Stimulated activated CD8-positive, alpha-beta memory T cell treated with anti-CD3 and anti-CD28 coated beads, Interleukin-15, amount 100 ng/mL, for 48 hours (primary cell): Measurements from ENCODE around the gene PLCH2.

Experiments used
- DNase-seq, 2 donors: peaks; one replicate each; pipeline ENCODE4 v3.0.0-alpha.2; 2020; ENCODE audit warnings: low read depth in 2 of 2

PLCH2 gene

GRCh38 chr1:2460203-2460602, 15.9 kb upstream of the PLCH2 start:
- DNase-seq = no peak

GRCh38 chr1:2460996-2461751, 14.9 kb upstream of the PLCH2 start:
- DNase-seq = no peak

- no peak for DNase-seq
Measured at GRCh38 chr1:2462819-2463218, 13.3 kb upstream of the PLCH2 start.

DNA sequence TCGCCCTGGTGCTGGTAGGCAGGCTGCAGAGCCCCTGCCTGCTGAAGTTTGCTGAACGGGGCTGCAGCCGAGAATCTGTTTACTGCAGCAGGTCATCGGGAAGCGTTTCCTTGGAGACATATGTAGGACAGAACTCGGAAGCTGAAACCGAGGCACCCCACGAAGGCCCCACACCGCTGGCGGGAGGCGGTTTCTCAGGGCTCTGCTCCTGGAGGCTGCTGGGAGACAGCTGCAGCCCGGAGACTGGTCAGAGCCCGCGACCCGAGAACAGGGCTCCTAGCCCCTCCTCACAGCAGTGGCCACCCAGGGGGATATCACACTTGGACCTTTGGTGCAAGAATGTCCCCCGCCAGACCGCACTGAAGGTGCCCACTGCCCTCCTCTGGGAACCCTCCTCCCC, 12.7 kb upstream of the PLCH2 start:
- no peak for DNase-seq

GRCh38 chr1:2465371-2466269, 10.5 kb upstream of the PLCH2 start:
- DNase-seq = no peak

- no peak for DNase-seq
Measured at GRCh38 chr1:2466270-2466665, 9.8 kb upstream of the PLCH2 start.

DNA sequence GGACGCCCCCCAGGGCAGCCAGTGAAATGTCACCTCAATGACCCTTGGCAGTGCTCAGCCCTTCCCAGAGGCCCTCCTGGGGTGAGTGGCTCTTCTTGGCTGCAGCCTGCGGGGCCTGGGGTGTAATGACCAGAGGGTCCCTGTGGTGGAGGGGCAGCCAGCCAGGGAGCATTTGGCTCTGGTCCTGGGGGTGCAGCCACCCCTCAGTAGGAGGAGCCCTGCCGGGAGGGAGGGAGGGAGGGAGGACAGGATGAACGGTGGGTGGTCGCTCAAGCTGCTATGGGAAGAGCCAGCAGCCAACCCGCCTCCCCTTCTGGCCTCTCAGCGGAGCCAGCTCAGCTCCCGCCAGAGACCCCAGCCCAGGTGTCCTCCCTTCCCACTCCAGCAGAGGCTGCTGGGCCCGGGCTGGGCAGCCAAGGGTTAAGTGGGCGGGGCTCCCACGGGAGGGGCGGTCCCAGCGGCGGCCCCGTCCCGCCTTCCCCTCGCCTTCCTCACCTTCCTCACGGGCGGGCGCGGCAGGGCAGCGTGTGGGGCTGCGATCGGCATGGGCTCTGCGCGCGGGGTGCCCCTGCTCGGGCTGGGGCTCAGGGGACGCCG, 9.0 kb upstream of the PLCH2 start:
- DNase-seq = peak; percentile 7 to 21

- DNase-seq = no peak
Measured at GRCh38 chr1:2468041-2468472, 8.0 kb upstream of the PLCH2 start.

DNA sequence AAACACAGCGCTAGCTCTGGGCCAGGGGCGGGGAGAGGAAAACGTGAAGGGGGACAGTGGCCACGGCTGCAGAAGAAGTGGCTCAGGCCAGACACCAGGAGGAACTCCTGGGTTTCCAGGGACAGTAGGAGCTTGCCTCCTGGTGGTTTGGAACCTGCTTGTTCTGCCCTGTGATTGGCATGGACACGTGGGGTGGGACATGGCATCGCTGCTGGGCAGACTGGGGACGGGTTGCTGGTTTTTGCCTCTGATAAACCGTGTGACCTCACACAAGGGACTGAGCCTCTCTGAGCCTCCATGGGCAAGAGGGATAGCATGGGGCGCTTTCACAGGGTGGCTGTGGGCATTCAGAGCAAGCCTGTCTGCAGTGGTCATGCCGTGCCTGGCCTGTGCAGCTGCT, 7.5 kb upstream of the PLCH2 start:
- no peak for DNase-seq

DNA sequence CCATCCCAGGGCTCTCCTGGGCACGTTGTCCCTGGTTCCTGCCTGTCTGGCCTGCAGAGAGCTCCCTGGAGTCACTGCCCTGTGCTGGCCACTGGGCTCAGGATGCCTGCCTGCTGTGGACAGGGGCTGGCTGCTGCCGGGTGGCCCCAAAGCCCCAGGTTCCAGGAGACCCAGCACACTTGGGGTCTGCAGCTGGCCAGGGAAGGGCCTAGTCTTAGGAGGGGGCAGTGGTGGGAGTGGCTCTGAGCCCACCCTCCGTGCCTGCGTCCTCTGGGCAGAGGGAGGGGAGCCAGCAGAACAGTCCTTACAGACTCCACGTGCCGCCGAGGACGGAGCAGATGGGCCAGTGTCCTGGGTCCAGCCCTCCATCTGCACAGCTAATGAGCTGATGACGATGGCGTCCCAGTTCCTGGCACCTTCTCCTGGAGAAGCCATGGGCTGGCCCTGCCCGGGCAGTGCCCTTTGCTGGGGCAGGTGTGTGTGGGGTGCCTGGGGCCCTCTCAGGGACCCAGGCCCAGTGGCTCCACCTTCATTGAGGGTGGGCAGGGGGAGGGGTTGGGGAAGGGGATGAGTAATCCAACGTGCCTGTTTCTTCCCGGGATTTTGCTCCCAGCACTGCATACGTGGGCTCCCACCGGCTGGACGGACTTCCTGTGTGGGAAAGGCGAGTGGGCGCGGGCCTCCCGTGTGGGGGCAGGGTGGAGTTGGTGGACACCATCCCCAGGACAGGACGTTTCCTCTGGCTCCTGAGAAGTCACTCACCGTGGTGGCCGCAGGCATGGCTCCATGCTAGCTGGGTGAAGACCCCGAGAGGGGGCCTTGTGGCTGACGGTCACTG, 6.8 kb upstream of the PLCH2 start:
- DNase-seq = no peak

GRCh38 chr1:2470290-2471158, 5.6 kb upstream of the PLCH2 start:
- no peak for DNase-seq

DNA sequence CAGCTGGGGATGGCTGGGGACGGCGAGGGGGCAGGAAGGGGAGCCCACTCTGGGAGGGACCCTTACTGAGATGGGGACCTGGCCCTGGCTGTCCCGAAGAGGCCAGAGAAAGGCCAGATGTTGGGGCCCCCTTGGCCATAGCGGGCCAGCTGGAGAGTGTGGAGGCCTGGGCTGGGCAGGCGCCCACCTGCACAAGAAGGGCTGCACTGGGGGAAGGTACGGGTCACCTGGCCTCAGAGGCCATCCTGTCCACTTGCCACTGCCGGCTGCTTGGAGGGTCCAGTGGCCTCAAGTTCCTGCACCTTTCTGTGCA, 5.0 kb upstream of the PLCH2 start:
- no peak for DNase-seq

DNA sequence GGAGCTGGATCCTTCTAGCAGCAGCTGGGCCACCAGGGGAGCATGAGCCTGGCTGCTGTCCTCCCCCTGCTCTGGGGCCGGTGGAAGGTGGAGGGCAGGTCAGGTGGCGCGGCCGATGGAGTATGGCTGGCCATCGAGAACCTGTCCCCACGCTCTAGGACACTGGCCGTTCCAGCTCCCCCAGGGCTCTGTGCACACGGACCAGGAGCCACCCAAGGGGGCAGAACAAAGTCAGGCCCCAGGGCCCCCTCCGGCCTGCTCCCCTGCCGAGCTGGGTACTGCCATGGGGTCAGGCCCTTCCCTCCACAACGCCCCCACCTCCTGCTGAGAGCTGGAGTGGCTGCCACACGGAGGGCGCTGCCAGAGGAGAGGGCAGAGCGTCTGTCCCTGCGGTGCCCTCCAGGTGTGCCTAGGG, 4.5 kb upstream of the PLCH2 start:
- DNase-seq = no peak

DNA sequence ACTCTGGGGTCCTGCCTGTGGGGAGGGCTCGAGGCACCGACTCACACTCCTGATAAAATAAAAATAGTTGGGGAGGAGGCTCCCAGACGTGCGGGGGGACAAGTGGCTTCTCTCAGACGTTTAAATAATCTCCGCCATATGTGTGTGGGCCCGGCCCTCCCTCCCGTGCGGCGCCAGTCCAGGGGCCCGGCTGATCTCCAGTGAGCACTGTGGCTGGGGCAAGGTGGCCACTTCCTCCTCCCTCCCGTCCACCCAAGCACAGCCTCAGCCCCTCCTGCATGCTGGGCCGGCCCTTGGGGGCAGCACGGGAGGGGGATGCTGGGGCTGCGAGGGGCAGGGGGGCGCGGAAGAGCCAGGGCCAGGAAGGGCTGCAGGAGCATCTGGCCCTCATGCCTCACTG, 4.0 kb upstream of the PLCH2 start:
- no peak for DNase-seq

DNA sequence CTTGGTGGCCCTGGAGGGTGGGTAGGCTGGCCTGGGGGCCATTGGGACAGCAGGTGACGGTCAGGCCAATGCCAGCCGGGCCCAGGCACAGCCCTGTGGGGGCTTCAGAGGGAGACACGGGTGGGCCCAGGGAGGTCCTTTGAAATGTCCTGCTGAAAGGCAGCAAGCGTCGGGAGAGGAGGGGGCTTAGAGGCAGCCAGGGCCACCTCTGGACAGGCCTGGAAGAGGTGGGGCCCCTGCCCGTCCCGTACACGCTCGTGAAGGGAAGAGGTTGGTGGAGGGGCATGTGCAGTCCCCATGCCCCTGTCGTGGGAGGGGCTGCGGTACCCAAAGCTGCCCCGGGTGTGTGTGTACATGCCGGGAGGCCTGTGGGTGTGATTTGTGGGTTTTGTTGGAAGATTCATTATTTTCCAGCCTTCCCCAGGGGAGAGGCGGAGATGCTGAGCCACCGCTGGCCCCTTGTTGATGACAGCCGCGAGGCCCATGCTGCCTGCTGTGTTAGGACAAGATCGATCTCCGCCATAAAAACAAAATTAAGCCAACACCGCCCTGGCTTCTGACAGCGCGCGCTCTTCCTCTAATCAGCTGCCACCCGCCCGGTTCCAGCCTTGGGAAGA, 3.4 kb upstream of the PLCH2 start:
- DNase-seq = no peak

DNA sequence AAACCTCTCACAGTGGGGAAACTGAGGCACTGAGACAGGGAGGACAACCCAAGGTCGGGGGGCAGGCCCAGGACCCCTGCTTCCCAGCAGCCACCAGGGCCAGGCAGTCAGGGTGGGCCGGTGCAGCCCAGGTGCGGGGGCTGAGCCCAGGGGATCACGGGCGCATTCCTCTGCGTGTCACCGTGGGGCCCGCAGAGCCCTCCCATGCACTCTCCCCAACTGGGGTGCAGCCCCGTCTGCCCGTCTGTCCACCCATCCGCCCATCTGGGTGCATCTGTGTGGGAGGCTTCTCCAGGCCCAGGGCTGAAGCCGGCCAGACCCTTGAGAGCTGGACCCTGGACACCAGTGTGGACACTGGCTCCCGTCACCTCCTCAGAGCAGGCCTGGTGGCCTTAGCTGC, 2.9 kb upstream of the PLCH2 start:
- DNase-seq = no peak

GRCh38 chr1:2474104-2474844, 1.8 kb upstream of the PLCH2 start:
- DNase-seq = no peak

DNA sequence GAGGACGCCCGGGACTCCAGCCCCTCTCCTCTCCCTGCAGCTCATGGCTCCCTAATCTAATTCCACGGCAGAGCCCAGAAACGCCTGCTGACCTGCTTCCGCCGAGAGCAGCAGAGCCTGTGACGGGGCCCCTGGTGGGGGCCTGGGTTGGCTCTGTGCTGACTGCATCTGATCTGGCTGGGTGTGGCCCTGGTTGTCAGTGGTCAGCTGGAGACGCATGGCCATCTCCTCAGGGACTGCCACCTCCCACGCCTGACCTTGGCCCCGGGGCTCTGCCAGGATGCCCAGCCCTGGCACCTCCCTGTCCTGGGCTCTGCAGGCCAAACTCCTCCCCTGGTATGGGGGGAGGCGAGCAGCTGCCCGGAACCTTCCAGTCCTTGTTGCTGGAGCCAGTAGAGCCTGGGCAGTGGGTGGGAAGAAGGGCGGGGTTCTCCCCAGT, 1.1 kb upstream of the PLCH2 start:
- DNase-seq = no peak

DNA sequence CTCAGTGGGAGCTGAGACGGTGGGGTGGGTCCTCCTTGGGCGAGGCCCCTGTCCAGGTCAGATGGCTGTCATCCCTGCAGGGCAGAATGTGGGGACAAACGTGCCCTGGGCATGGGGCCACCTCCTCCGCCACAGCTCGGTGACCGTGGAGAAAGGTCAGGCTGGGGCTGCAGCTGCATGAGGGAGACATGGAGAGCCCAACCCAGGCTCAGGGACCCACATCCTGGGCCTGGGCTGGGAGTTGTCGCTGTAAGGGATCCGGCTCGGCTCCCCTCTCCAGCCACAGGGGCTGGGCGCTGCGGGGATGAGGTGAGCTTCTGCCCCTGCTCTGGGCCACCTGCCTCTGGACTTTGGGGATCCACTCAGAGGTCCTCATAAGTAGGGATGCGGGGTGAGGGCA, 518 bp upstream of the PLCH2 start:
- DNase-seq = no peak

DNA sequence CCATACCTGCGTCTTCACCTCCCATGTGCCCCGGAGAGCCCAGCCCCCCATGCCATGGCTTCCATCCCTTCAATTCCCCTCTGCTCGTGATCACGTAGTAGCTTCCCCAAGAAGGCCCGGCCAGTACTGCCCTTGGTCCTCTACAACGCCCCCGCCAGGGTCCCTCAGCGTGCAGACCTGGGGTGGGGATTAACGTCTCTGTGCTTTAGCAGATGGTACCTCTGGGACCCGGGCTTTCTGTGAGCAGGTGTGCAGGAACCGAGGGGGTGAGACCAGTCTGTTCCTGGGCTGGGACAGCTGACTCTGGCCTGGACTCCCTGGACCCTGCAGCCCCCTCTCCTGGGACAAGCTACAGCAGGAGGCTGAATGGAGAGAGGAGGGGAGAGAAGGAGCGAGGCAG, 1.2 kb downstream of the PLCH2 start:
- no peak for DNase-seq
